Measurements from ENCODE around the gene SHB.

The SHB gene

GRCh38 chr9:37986001-37986400 is 83.0 kb downstream of the SHB start:
- no peak for TF ChIP-seq FOXP2 (optimal IDR thresholded peaks at IDR 0.05; ENCODE audit: borderline replicate concordance, extremely low read depth, extremely low read length, insufficient read depth)
- TF ChIP-seq, protein P1, sequence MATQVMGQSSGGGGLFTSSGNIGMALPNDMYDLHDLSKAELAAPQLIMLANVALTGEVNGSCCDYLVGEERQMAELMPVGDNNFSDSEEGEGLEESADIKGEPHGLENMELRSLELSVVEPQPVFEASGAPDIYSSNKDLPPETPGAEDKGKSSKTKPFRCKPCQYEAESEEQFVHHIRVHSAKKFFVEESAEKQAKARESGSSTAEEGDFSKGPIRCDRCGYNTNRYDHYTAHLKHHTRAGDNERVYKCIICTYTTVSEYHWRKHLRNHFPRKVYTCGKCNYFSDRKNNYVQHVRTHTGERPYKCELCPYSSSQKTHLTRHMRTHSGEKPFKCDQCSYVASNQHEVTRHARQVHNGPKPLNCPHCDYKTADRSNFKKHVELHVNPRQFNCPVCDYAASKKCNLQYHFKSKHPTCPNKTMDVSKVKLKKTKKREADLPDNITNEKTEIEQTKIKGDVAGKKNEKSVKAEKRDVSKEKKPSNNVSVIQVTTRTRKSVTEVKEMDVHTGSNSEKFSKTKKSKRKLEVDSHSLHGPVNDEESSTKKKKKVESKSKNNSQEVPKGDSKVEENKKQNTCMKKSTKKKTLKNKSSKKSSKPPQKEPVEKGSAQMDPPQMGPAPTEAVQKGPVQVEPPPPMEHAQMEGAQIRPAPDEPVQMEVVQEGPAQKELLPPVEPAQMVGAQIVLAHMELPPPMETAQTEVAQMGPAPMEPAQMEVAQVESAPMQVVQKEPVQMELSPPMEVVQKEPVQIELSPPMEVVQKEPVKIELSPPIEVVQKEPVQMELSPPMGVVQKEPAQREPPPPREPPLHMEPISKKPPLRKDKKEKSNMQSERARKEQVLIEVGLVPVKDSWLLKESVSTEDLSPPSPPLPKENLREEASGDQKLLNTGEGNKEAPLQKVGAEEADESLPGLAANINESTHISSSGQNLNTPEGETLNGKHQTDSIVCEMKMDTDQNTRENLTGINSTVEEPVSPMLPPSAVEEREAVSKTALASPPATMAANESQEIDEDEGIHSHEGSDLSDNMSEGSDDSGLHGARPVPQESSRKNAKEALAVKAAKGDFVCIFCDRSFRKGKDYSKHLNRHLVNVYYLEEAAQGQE (IDR thresholded peaks at IDR 0.05; ENCODE audit: insufficient read depth in 1 of 2, low read depth in 2 of 2, low read length in 2 of 2) = no peak

DNA sequence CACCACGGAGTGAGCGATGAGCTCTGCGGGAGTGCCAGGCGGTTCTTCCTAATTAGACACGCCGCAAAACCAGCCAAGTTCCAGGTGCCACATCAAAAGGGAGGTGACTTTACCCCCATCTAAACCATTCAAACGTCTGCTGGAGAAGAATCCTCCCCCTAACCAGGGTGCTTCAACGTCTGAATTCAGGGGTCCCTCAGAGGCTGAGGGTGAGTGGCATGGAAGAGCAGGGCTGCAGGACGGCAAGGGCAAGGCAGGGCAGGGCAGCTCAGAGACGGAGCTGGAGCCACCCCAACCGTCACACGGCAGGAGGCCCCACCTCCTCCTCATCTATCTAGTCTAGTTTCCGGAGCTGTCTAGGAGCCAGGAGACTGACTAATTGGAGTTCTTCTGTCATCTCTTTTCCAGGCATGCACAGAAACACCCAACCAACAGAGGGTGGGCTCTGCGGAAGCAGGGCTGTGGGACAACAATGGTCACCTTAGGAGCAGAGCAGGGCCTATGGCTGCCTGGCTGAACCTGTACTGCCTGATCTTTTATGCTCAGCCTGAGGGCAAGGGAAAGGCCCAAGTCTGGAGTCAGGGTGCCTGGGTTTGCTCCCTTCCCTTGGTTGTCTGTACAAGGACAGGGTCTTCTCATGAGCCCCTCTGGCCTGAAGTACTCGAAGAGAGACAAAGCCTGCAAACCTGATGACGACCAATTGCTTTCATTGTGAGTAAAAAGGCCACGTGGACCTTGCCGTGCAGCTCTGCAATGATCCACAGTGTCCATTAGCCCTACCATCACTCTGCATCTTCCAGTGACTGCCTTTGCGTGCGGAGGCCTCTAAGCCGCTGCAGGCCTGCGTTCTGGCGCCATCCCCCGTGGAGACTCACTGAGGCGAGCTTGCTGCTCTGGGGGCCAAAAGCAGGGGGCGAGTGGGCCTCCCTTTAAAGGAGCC is 84.1 kb downstream of the SHB start:
- TF ChIP-seq POLR2AphosphoS5 (IDR thresholded peaks at IDR 0.05; ENCODE audit: low read depth, low read length) (no peak), SIN3A (IDR thresholded peaks at IDR 0.05; ENCODE audit: borderline replicate concordance, insufficient read depth, low read length) (no peak; the same call in 1 of the 2 replicates), TAF1 (IDR thresholded peaks at IDR 0.05; ENCODE audit: borderline replicate concordance, insufficient read depth, low read length) (no peak), FOXP2 (optimal IDR thresholded peaks at IDR 0.05; ENCODE audit: borderline replicate concordance, extremely low read depth, extremely low read length, insufficient read depth) (no peak)
- TF ChIP-seq, protein P1 (IDR thresholded peaks at IDR 0.05; ENCODE audit: insufficient read depth in 1 of 2, low read depth in 2 of 2, low read length in 2 of 2) = no peak

DNA sequence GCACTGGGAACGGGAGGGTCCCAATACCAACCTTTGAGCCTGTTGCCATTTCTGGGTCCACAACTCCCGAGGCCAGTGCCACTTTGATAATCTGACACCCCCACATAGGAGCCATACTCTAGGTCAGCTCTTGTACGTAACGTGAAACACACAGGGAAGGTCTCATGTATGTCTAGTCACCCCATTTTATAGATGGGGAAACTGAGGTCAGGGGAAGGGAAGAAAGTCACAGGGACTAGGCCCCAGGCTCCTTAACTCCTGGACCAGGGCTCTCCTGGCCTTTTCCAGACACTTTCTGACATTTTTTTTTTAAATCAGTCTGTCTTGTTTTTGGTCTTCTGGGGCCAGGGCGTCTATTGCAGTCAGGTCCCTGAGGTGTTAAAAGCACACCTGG is 84.8 kb downstream of the SHB start:
- TF ChIP-seq TAF1 (IDR thresholded peaks at IDR 0.05; ENCODE audit: borderline replicate concordance, insufficient read depth, low read length) = no peak
- TF ChIP-seq SIN3A (IDR thresholded peaks at IDR 0.05; ENCODE audit: borderline replicate concordance, insufficient read depth, low read length) = no peak
- TF ChIP-seq, protein P1 (IDR thresholded peaks at IDR 0.05; ENCODE audit: insufficient read depth in 1 of 2, low read depth in 2 of 2, low read length in 2 of 2) = no peak
- TF ChIP-seq POLR2AphosphoS5 (IDR thresholded peaks at IDR 0.05; ENCODE audit: low read depth, low read length) = no peak
- no peak for TF ChIP-seq FOXP2 (optimal IDR thresholded peaks at IDR 0.05; ENCODE audit: borderline replicate concordance, extremely low read depth, extremely low read length, insufficient read depth)

- TF ChIP-seq FOXP2 (optimal IDR thresholded peaks at IDR 0.05; ENCODE audit: borderline replicate concordance, extremely low read depth, extremely low read length, insufficient read depth) = no peak
- TF ChIP-seq POLR2AphosphoS5 (IDR thresholded peaks at IDR 0.05; ENCODE audit: low read depth, low read length) = no peak
- TF ChIP-seq, protein P1 (IDR thresholded peaks at IDR 0.05; ENCODE audit: insufficient read depth in 1 of 2, low read depth in 2 of 2, low read length in 2 of 2) = no peak
- TF ChIP-seq TAF1 (IDR thresholded peaks at IDR 0.05; ENCODE audit: borderline replicate concordance, insufficient read depth, low read length) = no peak
- TF ChIP-seq SIN3A (IDR thresholded peaks at IDR 0.05; ENCODE audit: borderline replicate concordance, insufficient read depth, low read length) = no peak
Observed at GRCh38 chr9:37983381-37984067, 85.5 kb downstream of the SHB start.
